ENCODE data around the gene ZNF385C.

Gene ZNF385C

DNA sequence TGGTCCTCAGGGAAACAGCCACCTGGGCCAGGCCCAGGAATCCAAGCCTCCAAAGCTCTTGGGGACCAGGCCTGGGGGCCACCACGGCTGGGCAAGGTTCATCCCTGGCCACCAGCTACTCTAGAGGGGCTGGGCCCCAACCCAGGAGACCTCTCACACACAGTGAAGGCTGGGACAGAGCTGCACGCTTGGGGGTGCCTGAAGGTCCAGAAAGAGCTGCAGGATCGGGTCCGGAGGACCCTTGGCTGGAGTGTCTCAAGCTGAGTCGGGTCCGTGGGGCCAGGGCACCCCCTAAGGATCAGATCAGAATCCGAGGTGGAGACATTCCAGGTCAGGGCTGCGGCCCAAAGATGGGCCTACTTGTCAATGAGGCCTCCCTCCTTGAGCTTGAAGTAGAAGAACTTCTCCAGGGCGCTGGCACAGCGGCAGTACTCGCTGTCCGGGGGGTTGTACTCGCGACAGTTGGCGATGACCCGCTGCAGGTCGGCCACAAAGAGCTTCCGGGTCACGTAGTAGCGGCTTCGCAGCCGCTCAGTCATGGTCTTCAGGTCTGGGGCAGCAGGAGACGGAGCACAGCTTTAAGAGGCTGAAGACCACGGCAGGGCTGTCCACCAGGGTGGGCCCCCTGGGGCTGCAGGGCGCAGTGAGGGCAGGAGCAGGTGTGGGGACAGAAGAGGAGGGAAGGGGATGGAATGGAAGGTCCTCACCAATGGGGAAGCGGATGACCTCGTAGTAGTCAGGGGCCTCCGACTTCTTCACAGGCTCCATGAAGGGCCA is 15.2 kb upstream of the ZNF385C start:
- Histone ChIP-seq H3K36me3 (ENCODE audit: control insufficient read depth, insufficient read depth, low read length) (peaks cover 50% of the 10 kb centered on the region), H3K4me3 (ENCODE audit: low read depth, low read length) (no peak overlapping the region), H3K4me1 (ENCODE audit: control insufficient read depth, insufficient read depth, low read length) (peaks cover 2% of the 10 kb centered on the region; the same call in 1 of the 2 replicates), H3K9me3 (ENCODE audit: control insufficient read depth, insufficient read depth, low read length) (no peaks in the 10 kb centered on the region), H3K27me3 (ENCODE audit: control insufficient read depth, insufficient read depth, low read length) (no peaks in the 10 kb centered on the region), H3K9ac (ENCODE audit: low read depth, low read length) (no peak overlapping the region), H3K27ac (ENCODE audit: low read depth, low read length) (no peak overlapping the region)

DNA sequence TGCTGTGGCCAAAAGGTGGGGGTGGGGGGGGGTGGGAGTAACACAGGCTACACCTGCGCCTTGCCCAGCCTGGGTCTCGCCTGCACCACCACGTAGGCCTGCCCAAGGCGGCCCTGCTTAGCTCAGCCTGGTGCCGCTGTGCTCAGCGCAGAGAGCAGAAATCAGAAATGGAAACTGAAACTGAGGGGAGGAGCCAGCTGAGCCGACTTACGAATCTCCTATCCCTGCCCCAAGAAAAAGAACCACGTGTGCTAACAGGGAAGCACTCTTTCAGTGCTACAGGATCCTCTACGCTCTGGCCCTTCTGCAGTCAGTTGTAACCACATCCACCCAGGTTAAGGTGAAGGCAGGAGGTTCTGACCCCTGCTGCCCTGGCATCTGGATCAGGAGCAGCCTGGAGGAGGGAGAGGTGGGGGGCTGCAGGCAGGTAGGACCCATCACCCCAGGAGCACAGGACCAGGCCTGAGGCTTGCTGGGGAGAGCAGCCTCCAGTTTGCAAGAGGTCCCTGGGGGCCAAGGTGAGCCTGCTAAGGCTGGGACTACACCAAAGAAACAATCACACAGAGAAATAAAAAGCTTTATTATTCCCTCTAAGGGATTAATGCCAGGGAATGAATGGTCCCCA is 14.4 kb upstream of the ZNF385C start, which contains the start of gene DHX58:
DHX58 (minus strand) TSS at position 163 of the 625 bp plus-strand sequence. CDS start 822 bp downstream, outside the sequence.
- Histone ChIP-seq H3K27ac (ENCODE audit: low read depth, low read length) (no peak within 1 kb of the TSS), H3K4me1 (ENCODE audit: control insufficient read depth, insufficient read depth, low read length) (peaks cover 9% of the 10 kb centered on the region), H3K9me3 (ENCODE audit: control insufficient read depth, insufficient read depth, low read length) (no peaks in the 10 kb centered on the region), H3K4me3 (ENCODE audit: low read depth, low read length) (no peak within 1 kb of the TSS), H3K27me3 (ENCODE audit: control insufficient read depth, insufficient read depth, low read length) (no peaks in the 10 kb centered on the region), H3K36me3 (ENCODE audit: control insufficient read depth, insufficient read depth, low read length) (peaks cover 43% of the 10 kb centered on the region), H3K9ac (ENCODE audit: low read depth, low read length) (no peak within 1 kb of the TSS)

DNA sequence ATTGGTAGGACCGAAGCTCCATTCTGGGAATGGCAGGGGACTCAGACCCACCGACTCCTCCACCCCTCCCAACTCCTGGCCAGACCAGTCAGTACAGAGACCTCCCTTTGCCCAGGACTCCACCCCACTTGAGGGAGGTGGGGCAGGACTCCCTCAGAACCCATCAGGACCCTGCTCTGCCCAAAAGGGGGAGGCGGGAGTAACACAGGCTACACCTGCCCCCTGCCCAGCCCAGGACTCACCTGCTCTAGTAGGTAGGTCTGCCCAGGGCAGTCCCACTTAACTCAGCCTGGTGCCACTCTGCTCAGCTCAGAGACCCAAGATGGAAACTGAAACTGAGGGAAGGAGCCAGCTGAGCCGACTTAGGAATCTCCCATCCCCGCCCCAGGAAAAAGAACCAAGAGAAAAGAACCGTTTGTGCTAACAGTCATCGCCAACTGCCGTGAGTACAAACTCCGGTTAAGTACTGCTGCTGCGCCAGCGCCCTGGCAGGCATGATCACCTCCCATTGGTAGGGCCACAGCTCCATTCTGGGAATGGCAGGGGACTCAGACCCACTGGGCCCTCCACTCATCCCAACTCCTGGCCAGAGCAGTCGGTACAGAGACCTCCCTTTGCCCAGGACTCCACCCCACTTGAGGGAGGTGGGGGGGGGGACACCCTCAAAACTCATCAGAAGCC is 13.7 kb upstream of the ZNF385C start:
- H3K9ac ChIP-seq (ENCODE audit: low read depth, low read length), result no peak overlapping the region

DNA sequence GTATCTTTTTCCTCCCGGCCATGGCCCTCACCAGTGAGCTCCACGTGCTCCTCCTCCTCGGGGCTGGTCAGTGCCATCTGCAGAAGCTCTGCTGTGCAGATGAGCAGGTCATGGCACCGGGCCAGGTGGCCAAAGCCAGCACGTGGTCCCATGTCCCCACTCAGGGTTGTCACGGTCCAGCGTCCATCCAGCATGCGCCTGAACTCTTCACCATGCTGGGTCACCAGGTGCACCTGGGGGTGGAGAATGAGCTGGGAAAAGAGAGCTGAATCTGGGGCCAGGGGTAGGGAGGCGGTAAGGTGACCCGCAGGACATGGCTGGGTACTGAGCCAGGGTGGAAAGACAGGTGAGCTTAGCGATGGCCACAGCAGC is 13.0 kb upstream of the ZNF385C start:
- no peaks in the 10 kb centered on the region for H3K27me3 ChIP-seq (ENCODE audit: control insufficient read depth, insufficient read depth, low read length)
- peaks cover 9% of the 10 kb centered on the region for H3K4me1 ChIP-seq (ENCODE audit: control insufficient read depth, insufficient read depth, low read length)
- no peak overlapping the region for H3K9ac ChIP-seq (ENCODE audit: low read depth, low read length)
- H3K36me3 ChIP-seq (ENCODE audit: control insufficient read depth, insufficient read depth, low read length), result peaks cover 30% of the 10 kb centered on the region
- no peak overlapping the region for H3K4me3 ChIP-seq (ENCODE audit: low read depth, low read length)
- no peaks in the 10 kb centered on the region for H3K9me3 ChIP-seq (ENCODE audit: control insufficient read depth, insufficient read depth, low read length)
- H3K27ac ChIP-seq (ENCODE audit: low read depth, low read length), result no peak overlapping the region

More for the DNA sequence above, 13.7 kb upstream of the ZNF385C start:
- Histone ChIP-seq H3K4me3 (ENCODE audit: low read depth, low read length) (no peak overlapping the region), H3K27me3 (ENCODE audit: control insufficient read depth, insufficient read depth, low read length) (no peaks in the 10 kb centered on the region), H3K27ac (ENCODE audit: low read depth, low read length) (no peak overlapping the region), H3K9me3 (ENCODE audit: control insufficient read depth, insufficient read depth, low read length) (no peaks in the 10 kb centered on the region), H3K4me1 (ENCODE audit: control insufficient read depth, insufficient read depth, low read length) (peaks cover 9% of the 10 kb centered on the region), H3K36me3 (ENCODE audit: control insufficient read depth, insufficient read depth, low read length) (peaks cover 36% of the 10 kb centered on the region)

DNA sequence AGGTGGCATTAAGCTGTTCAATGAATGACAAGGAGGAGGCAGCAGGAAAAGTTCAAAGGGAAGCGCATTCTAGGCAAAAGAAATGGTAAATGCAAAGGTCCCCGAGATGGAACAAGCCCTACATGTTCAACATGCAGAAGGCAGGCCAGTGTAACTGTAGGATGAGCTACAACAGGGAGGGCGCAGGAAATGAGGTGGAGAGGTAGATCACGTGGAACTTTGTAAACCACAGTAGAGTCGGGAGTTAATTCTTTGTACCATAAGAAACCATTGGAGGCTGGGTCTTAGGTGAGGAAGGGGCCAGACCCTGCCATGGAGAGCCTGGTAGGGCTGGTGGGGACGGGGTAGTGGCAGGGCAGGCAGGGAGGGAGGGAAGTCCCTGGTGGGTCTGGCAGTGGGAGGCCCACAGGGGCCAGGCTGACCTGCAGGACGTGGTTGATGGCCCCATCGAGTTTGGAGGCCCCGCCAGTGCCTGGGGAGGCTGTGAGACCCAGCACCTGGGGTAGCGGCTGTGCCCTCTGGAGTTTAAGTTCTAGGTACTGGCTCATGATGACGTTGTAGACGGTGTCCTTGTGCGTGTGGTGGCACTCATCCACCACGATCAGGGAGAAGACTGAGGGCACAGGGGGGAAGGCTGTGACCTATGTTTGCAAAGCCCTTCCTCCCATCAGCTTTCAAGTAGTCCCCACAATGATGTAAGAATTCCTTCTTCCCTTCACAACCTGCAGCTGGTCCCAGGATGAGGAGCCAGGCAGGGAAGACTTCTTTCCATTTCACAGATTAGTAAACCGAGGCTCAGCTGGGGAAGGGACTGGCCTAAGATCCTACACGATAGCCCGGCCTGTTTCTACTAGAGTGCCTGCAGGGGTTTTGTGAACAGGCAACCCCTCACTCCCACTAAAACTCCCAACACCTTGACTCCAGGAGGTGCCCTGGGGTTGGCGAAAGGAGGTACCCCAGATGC is 12.3 kb upstream of the ZNF385C start:
- H3K27ac ChIP-seq (ENCODE audit: low read depth, low read length), result no peak overlapping the region
- H3K9me3 ChIP-seq (ENCODE audit: control insufficient read depth, insufficient read depth, low read length), result no peaks in the 10 kb centered on the region
- H3K36me3 ChIP-seq (ENCODE audit: control insufficient read depth, insufficient read depth, low read length), result peaks cover 23% of the 10 kb centered on the region
- no peaks in the 10 kb centered on the region for H3K27me3 ChIP-seq (ENCODE audit: control insufficient read depth, insufficient read depth, low read length)
- H3K4me1 ChIP-seq (ENCODE audit: control insufficient read depth, insufficient read depth, low read length), result peaks cover 9% of the 10 kb centered on the region
- no peak overlapping the region for H3K9ac ChIP-seq (ENCODE audit: low read depth, low read length)
- no peak overlapping the region for H3K4me3 ChIP-seq (ENCODE audit: low read depth, low read length)

DNA sequence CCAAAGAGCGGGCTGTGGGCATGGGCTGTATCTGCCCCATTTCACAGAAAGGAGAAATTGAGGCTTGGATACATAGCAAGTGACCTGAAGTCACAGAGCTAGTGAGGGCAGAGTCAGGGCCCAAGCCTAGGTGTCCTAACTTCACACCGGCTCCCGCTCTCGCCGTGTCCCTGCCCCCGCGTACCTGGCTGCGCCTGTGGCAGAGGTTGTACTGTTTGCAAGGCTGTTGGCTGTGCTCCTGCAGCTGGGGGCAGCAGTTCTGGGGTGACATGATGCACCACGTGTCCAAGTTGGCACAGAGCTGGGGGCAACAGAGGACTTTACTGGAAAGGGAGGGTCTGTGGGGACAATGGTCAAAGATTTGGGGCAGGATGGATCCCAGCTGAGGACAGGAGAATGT is 10.8 kb upstream of the ZNF385C start:
- no peaks in the 10 kb centered on the region for H3K9me3 ChIP-seq (ENCODE audit: control insufficient read depth, insufficient read depth, low read length)
- H3K27me3 ChIP-seq (ENCODE audit: control insufficient read depth, insufficient read depth, low read length), result no peaks in the 10 kb centered on the region
- peaks cover 9% of the 10 kb centered on the region for H3K4me1 ChIP-seq (ENCODE audit: control insufficient read depth, insufficient read depth, low read length)
- H3K27ac ChIP-seq (ENCODE audit: low read depth, low read length), result no peak overlapping the region
- H3K9ac ChIP-seq (ENCODE audit: low read depth, low read length), result no peak overlapping the region
- no peak overlapping the region for H3K4me3 ChIP-seq (ENCODE audit: low read depth, low read length)
- peaks cover 11% of the 10 kb centered on the region for H3K36me3 ChIP-seq (ENCODE audit: control insufficient read depth, insufficient read depth, low read length)

- Histone ChIP-seq H3K4me3 (ENCODE audit: low read depth, low read length) (peak overlapping the region; percentile 67), H3K27ac (ENCODE audit: low read depth, low read length) (peak overlapping the region; percentile 29), H3K9me3 (ENCODE audit: control insufficient read depth, insufficient read depth, low read length) (no peaks in the 10 kb centered on the region), H3K27me3 (ENCODE audit: control insufficient read depth, insufficient read depth, low read length) (no peaks in the 10 kb centered on the region), H3K9ac (ENCODE audit: low read depth, low read length) (0 out of 2 replicates have a peak overlapping the region, but pooled peaks have one; percentile 20), H3K4me1 (ENCODE audit: control insufficient read depth, insufficient read depth, low read length) (peaks cover 9% of the 10 kb centered on the region), H3K36me3 (ENCODE audit: control insufficient read depth, insufficient read depth, low read length) (no peaks in the 10 kb centered on the region)
Measured at GRCh38 chr17:42107597-42108576, 9.6 kb upstream of the ZNF385C start.

DNA sequence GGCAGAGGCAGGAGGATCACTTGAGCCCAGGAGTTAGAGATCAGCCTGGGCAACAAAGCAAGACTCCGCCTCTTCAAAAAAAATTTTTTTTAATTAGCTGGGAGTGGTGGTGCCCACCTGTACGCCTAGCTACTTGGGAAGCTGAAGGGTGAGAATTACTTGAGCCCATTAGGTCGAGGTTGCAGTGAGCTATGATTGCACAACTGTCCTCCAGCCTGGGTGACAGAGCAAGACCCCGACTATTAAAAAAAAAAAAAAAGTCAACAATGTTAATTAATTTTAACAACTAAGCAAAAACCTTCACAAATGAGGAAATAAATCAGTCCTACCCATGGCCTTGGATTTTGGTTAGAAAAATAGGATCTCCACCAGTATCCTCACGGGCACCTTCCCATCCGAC is 8.9 kb upstream of the ZNF385C start:
- Histone ChIP-seq H3K4me1 (ENCODE audit: control insufficient read depth, insufficient read depth, low read length) (peaks cover 9% of the 10 kb centered on the region), H3K27ac (ENCODE audit: low read depth, low read length) (no peak overlapping the region), H3K27me3 (ENCODE audit: control insufficient read depth, insufficient read depth, low read length) (no peaks in the 10 kb centered on the region), H3K9ac (ENCODE audit: low read depth, low read length) (no peak overlapping the region), H3K4me3 (ENCODE audit: low read depth, low read length) (peak overlapping the region; percentile 67), H3K36me3 (ENCODE audit: control insufficient read depth, insufficient read depth, low read length) (no peaks in the 10 kb centered on the region), H3K9me3 (ENCODE audit: control insufficient read depth, insufficient read depth, low read length) (no peaks in the 10 kb centered on the region)

DNA sequence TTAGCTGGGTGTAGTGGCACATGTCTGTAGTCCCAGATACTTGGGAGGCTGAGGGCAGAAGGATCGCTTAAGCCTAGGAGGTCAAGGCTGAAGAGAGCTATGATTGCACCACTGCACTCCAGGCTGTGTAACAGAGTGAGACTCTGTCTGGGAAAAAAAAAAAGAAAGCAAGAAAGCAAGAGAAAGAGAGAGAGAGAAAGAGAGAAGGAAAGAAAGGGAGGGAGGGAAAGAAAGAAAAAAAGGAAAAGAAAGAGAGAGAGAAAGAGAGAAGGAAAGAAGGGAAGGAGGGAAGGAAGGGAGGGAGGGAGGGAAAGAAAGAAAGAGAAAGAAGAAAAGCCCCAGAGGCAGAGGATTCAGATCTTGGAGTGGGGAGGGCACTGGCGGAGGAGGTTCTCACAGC is 7.7 kb upstream of the ZNF385C start:
- Histone ChIP-seq H3K27me3 (ENCODE audit: control insufficient read depth, insufficient read depth, low read length) (no peaks in the 10 kb centered on the region), H3K36me3 (ENCODE audit: control insufficient read depth, insufficient read depth, low read length) (no peaks in the 10 kb centered on the region), H3K27ac (ENCODE audit: low read depth, low read length) (no peak overlapping the region), H3K9ac (ENCODE audit: low read depth, low read length) (no peak overlapping the region), H3K9me3 (ENCODE audit: control insufficient read depth, insufficient read depth, low read length) (no peaks in the 10 kb centered on the region), H3K4me1 (ENCODE audit: control insufficient read depth, insufficient read depth, low read length) (peaks cover 9% of the 10 kb centered on the region), H3K4me3 (ENCODE audit: low read depth, low read length) (no peak overlapping the region)

Measured in HUES48 (cell line).